ENCODE results near the gene TMEM212. TPM values are rescaled to one million over a fixed set of nuclear protein-coding genes. Genes with fewer than 3 reads are reported as not detected.

Gene TMEM212
- total RNA-seq, 1 donor from 2014 or later: not detected

- Mint-ChIP-seq H3K4me1 (peaks cover 31% of the 10 kb centered on the region), H3K9me3 (peaks cover 7% of the 10 kb centered on the region), H3K36me3 (peaks cover 2% of the 10 kb centered on the region), H3K27ac (no peak overlapping the region), H3K4me3 (no peak overlapping the region), H3K27me3 (ENCODE audit: low read depth) (no peaks in the 10 kb centered on the region)
- no peak for DNase-seq (ENCODE audit: low spot score in 2 of 2, unreplicated experiment in 2 of 2)
- no peak for TF ChIP-seq CTCF (IDR thresholded peaks at IDR 0.05; ENCODE audit: unreplicated experiment)
Observed at GRCh38 chr3:171822431-171823106, 20.6 kb upstream of the TMEM212 start.

DNA sequence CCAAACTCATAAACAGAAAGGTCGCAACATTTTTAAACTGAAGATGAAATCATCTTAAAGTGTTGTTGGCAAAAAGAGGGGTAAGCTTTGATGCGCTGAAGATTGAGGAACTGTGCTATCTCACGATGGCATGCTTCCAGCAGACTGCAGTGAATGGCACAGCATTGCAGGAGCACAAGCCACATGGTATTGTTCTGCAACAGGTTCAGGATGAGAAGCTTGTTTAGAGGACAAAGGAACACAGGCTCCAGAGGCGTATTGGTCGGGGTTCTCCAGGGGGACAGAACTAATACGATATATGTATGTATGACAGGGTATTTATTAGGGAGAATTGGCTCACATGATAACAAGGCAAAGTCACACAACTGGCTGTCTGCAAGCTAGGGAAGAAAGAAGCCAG is 19.0 kb upstream of the TMEM212 start:
- H3K27me3 Mint-ChIP-seq (ENCODE audit: low read depth): no peaks in the 10 kb centered on the region
- H3K27ac Mint-ChIP-seq: no peak overlapping the region
- H3K4me1 Mint-ChIP-seq: peaks cover 32% of the 10 kb centered on the region
- no peaks in the 10 kb centered on the region for H3K9me3 Mint-ChIP-seq
- no peak for DNase-seq (ENCODE audit: low spot score in 2 of 2, unreplicated experiment in 2 of 2)
- no peaks in the 10 kb centered on the region for H3K36me3 Mint-ChIP-seq
- H3K4me3 Mint-ChIP-seq: no peak overlapping the region
- TF ChIP-seq CTCF (IDR thresholded peaks at IDR 0.05; ENCODE audit: unreplicated experiment): no peak

- no peaks in the 10 kb centered on the region for H3K36me3 Mint-ChIP-seq
- TF ChIP-seq CTCF (IDR thresholded peaks at IDR 0.05; ENCODE audit: unreplicated experiment): no peak
- DNase-seq (ENCODE audit: low spot score in 2 of 2, unreplicated experiment in 2 of 2): no peak
- no peak overlapping the region for H3K4me3 Mint-ChIP-seq
- H3K4me1 Mint-ChIP-seq: peaks cover 35% of the 10 kb centered on the region
- no peaks in the 10 kb centered on the region for H3K27me3 Mint-ChIP-seq (ENCODE audit: low read depth)
- H3K27ac Mint-ChIP-seq: no peak overlapping the region
- no peaks in the 10 kb centered on the region for H3K9me3 Mint-ChIP-seq
Observed at GRCh38 chr3:171824824-171825221, 18.3 kb upstream of the TMEM212 start.

GRCh38 chr3:171825222-171825828 is 17.8 kb upstream of the TMEM212 start:
- no peak for TF ChIP-seq CTCF (IDR thresholded peaks at IDR 0.05; ENCODE audit: unreplicated experiment)
- no peak overlapping the region for H3K27ac Mint-ChIP-seq
- no peak overlapping the region for H3K4me3 Mint-ChIP-seq
- H3K4me1 Mint-ChIP-seq: peaks cover 39% of the 10 kb centered on the region
- no peaks in the 10 kb centered on the region for H3K36me3 Mint-ChIP-seq
- no peaks in the 10 kb centered on the region for H3K27me3 Mint-ChIP-seq (ENCODE audit: low read depth)
- no peak for DNase-seq (ENCODE audit: low spot score in 2 of 2, unreplicated experiment in 2 of 2)
- H3K9me3 Mint-ChIP-seq: no peaks in the 10 kb centered on the region

GRCh38 chr3:171827385-171827784 is 15.8 kb upstream of the TMEM212 start:
- Mint-ChIP-seq H3K9me3 (no peaks in the 10 kb centered on the region), H3K27me3 (ENCODE audit: low read depth) (no peaks in the 10 kb centered on the region), H3K4me3 (no peak overlapping the region), H3K4me1 (peaks cover 25% of the 10 kb centered on the region), H3K36me3 (no peaks in the 10 kb centered on the region), H3K27ac (no peak overlapping the region)
- DNase-seq (ENCODE audit: low spot score in 2 of 2, unreplicated experiment in 2 of 2): no peak
- no peak for TF ChIP-seq CTCF (IDR thresholded peaks at IDR 0.05; ENCODE audit: unreplicated experiment)

Measured in mesothelial cell of epicardium (in vitro differentiated cells).